Measurements from ENCODE around the gene MACROD2. TPM values are rescaled to one million over a fixed set of nuclear protein-coding genes. Genes with fewer than 3 reads are reported as not detected.

Gene MACROD2
- total and polyA plus RNA-seq, 2 donors (not counting 1 experiment from before 2014, with no cell fraction given): 5.3 to 6.7 TPM

DNA sequence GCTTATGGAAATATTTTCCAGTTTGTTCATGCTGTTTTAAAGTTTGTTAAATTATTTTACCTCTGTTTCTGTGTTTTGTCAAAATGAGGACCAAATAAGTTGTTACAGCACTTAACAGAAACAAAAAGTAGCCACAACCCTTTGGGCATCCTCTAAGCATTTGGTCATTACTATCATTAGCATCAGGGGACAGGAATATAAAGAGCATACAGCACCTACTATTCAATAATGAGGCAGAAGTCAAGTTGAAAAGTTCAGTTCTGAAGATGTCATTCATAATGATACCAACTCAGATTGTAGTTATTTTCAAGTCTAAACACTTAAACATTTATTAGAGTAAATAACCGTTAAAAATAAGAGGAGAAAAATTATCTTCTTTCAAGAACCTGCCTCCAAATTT is 1204.4 kb downstream of the MACROD2 start:
- no peak overlapping the region for H3K4me3 Mint-ChIP-seq
- intact Hi-C loops (cut with micrococcal nuclease): no loop called here
- POLR2A ChIA-PET: no interaction called here

DNA sequence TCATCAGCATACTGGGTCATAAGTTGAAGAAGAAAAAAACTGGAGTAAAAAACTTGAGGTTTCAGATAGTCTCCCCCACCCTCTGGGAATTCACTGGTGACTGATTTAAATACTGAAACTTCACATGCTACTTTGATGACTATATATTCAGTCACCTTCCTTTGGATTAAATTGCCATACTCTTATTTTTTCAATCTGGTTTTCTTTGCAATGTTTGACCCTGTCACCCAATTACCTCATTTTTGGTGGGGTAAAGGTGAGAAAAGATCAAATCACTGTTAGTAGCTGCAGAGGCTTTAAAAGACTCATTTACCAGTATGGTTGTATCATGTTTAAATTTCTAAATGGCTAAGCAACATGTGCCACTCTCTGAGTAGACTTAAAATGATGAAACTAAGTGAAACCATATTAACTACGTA is 1204.8 kb downstream of the MACROD2 start:
- Histone ChIP-seq H3K4me2 (replicated peaks; ENCODE audit: low read depth, low read length, poor library complexity, severe bottlenecking) (no peak overlapping the region), H3K27ac (ENCODE audit: low read length in 2 of 2) (no peak overlapping the region), H3K9me3 (ENCODE audit: control extremely low read depth in 1 of 3, control insufficient read depth in 2 of 3, insufficient read depth in 1 of 3, low read length in 2 of 3) (no peaks in the 10 kb centered on the region), H3K9ac (ENCODE audit: low read length) (no peak overlapping the region), H3K36me3 (replicated peaks in 1 of 2; ENCODE audit: control extremely low read depth in 1 of 2, control insufficient read depth in 1 of 2, extremely low read depth in 1 of 2, insufficient read depth in 2 of 2, low read length in 1 of 2) (no peaks in the 10 kb centered on the region), H2AFZ (ENCODE audit: insufficient read depth, low read depth, low read length, poor library complexity, severe bottlenecking) (no peak overlapping the region), H3K79me2 (ENCODE audit: control insufficient read depth, insufficient read depth, low read length) (no peaks in the 10 kb centered on the region), H3K4me3 (ENCODE audit: control extremely low read depth in 1 of 5, extremely low read depth in 1 of 5, insufficient read depth in 1 of 5, low read depth in 2 of 5, low read length in 4 of 5) (no peak overlapping the region), H3K4me1 (ENCODE audit: control insufficient read depth in 2 of 2, insufficient read depth in 2 of 2, low read length in 2 of 2) (peaks cover 6 to 9% of the 10 kb centered on the region in 2 donors), H4K20me1 (ENCODE audit: control insufficient read depth, insufficient read depth, low read length, poor library complexity, severe bottlenecking) (no peaks in the 10 kb centered on the region), H3K27me3 (replicated peaks in 1 of 4; ENCODE audit: control extremely low read depth in 1 of 4, control insufficient read depth in 3 of 4, insufficient read depth in 4 of 4, low read length in 3 of 4) (no peaks in the 10 kb centered on the region)
- CTCF ChIA-PET: no interaction called here
- no peak overlapping the region for H3K27ac Mint-ChIP-seq
- peaks cover 6% of the 10 kb centered on the region for H3K9me3 Mint-ChIP-seq (ENCODE audit: insufficient read depth)
- POLR2A ChIA-PET: no interaction called here
- ATAC-seq (ENCODE audit: low read depth) (no peak), DNase-seq (no peak)
- no CpG with 5 or more reads among the region's 1 CpG for WGBS (ENCODE audit: insufficient coverage)
- H3K4me3 Mint-ChIP-seq: no peak overlapping the region
- TF ChIP-seq EZH2 (IDR thresholded peaks at IDR 0.05; ENCODE audit: borderline replicate concordance, insufficient read depth, low read depth, low read length, poor library complexity, severe bottlenecking): no peak
- TF ChIP-seq, protein P1, sequence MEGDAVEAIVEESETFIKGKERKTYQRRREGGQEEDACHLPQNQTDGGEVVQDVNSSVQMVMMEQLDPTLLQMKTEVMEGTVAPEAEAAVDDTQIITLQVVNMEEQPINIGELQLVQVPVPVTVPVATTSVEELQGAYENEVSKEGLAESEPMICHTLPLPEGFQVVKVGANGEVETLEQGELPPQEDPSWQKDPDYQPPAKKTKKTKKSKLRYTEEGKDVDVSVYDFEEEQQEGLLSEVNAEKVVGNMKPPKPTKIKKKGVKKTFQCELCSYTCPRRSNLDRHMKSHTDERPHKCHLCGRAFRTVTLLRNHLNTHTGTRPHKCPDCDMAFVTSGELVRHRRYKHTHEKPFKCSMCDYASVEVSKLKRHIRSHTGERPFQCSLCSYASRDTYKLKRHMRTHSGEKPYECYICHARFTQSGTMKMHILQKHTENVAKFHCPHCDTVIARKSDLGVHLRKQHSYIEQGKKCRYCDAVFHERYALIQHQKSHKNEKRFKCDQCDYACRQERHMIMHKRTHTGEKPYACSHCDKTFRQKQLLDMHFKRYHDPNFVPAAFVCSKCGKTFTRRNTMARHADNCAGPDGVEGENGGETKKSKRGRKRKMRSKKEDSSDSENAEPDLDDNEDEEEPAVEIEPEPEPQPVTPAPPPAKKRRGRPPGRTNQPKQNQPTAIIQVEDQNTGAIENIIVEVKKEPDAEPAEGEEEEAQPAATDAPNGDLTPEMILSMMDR (IDR thresholded peaks at IDR 0.05): no peak
- intact Hi-C loops (cut with micrococcal nuclease): no loop called here
- peaks cover 23% of the 10 kb centered on the region for H3K4me1 Mint-ChIP-seq
- H3K27me3 Mint-ChIP-seq: no peaks in the 10 kb centered on the region

More for the DNA sequence above, 1204.4 kb downstream of the MACROD2 start:
- TF ChIP-seq, protein P1 (IDR thresholded peaks at IDR 0.05): no peak
- TF ChIP-seq EZH2 (IDR thresholded peaks at IDR 0.05; ENCODE audit: borderline replicate concordance, insufficient read depth, low read depth, low read length, poor library complexity, severe bottlenecking): no peak
- DNase-seq (no peak), ATAC-seq (ENCODE audit: low read depth) (no peak)
- H3K36me3 ChIP-seq (replicated peaks in 1 of 2; ENCODE audit: control extremely low read depth in 1 of 2, control insufficient read depth in 1 of 2, extremely low read depth in 1 of 2, insufficient read depth in 2 of 2, low read length in 1 of 2): no peaks in the 10 kb centered on the region
- H3K27me3 ChIP-seq (replicated peaks in 1 of 4; ENCODE audit: control extremely low read depth in 1 of 4, control insufficient read depth in 3 of 4, insufficient read depth in 4 of 4, low read length in 3 of 4): no peaks in the 10 kb centered on the region
- H3K4me3 ChIP-seq (ENCODE audit: control extremely low read depth in 1 of 5, extremely low read depth in 1 of 5, insufficient read depth in 1 of 5, low read depth in 2 of 5, low read length in 4 of 5): no peak overlapping the region
- no peak overlapping the region for H3K9ac ChIP-seq (ENCODE audit: low read length)
- no peak overlapping the region for H3K27ac ChIP-seq (ENCODE audit: low read length in 2 of 2)
- H3K4me1 Mint-ChIP-seq: peaks cover 27% of the 10 kb centered on the region
- peaks cover 6% of the 10 kb centered on the region for H3K9me3 Mint-ChIP-seq (ENCODE audit: insufficient read depth)
- H3K9me3 ChIP-seq (ENCODE audit: control extremely low read depth in 1 of 3, control insufficient read depth in 2 of 3, insufficient read depth in 1 of 3, low read length in 2 of 3): no peaks in the 10 kb centered on the region
- H4K20me1 ChIP-seq (ENCODE audit: control insufficient read depth, insufficient read depth, low read length, poor library complexity, severe bottlenecking): no peaks in the 10 kb centered on the region
- WGBS (ENCODE audit: insufficient coverage): no CpG with 5 or more reads among the region's 1 CpG
- peaks cover 6 to 10% of the 10 kb centered on the region in 2 donors for H3K4me1 ChIP-seq (ENCODE audit: control insufficient read depth in 2 of 2, insufficient read depth in 2 of 2, low read length in 2 of 2)
- CTCF ChIA-PET: no interaction called here
- H3K79me2 ChIP-seq (ENCODE audit: control insufficient read depth, insufficient read depth, low read length): no peaks in the 10 kb centered on the region
- H3K27ac Mint-ChIP-seq: no peak overlapping the region
- no peaks in the 10 kb centered on the region for H3K27me3 Mint-ChIP-seq
- no peak overlapping the region for H3K4me2 ChIP-seq (replicated peaks; ENCODE audit: low read depth, low read length, poor library complexity, severe bottlenecking)
- H2AFZ ChIP-seq (ENCODE audit: insufficient read depth, low read depth, low read length, poor library complexity, severe bottlenecking): no peak overlapping the region
